Measurements from ENCODE around the gene TUBAL3. TPM values are rescaled to one million over a fixed set of nuclear protein-coding genes. Genes with fewer than 3 reads are reported as not detected.

The TUBAL3 gene
- total RNA-seq, 1 experiment from 2014 or later, result 0.52 TPM

GRCh38 chr10:5434017-5434753, 29.6 kb upstream of the TUBAL3 start:
- ChIA-PET CTCF (interaction anchor here (0.6 to 1.1 kb wide), 8 partner anchors 11 to 471 kb away, joined by 3 to 11 read pairs (median 4); no protein-coding TSS in a partner anchor), POLR2A (ENCODE audit: unreplicated experiment) (interaction anchor here (0.6 to 0.7 kb wide), 4 partner anchors 33 to 583 kb away, joined by 3 to 9 read pairs (median 4); no protein-coding TSS in a partner anchor)
- intact Hi-C loops (cut with micrococcal nuclease; ENCODE audit: unreplicated experiment), result loop anchor here (1.0 to 10.0 kb wide), 7 partner anchors 52 to 971 kb away; no protein-coding TSS in a partner anchor
- Histone ChIP-seq H4K20me1 (ENCODE audit: insufficient read depth) (no peaks in the 10 kb centered on the region), H3F3A (ENCODE audit: insufficient read depth, low read depth) (0 out of 2 replicates have a peak, but pooled peaks cover 3% of the 10 kb centered on the region), H3K9me3 (ENCODE audit: insufficient read depth, low read depth) (no peaks in the 10 kb centered on the region), H3K79me2 (ENCODE audit: low read depth) (peaks cover 17% of the 10 kb centered on the region), H3K36me3 (ENCODE audit: low read depth) (peaks cover 20% of the 10 kb centered on the region), H3K4me3 (no peak overlapping the region), H3K27ac (peak overlapping the region; percentile 43), H3K4me1 (replicated peaks; ENCODE audit: insufficient read depth) (peaks cover 10% of the 10 kb centered on the region; the same call in 1 of the 2 replicates), H2AFZ (no peak overlapping the region), H3K27me3 (ENCODE audit: insufficient read depth, low read depth) (no peaks in the 10 kb centered on the region), H3K9me2 (ENCODE audit: insufficient read depth) (no peaks in the 10 kb centered on the region), H3K4me2 (peak overlapping the region; percentile 44; the same call in 1 of the 2 replicates)
- BruUV-seq (replicated peaks), result no TSS peak
- TF ChIP-seq EZH2 (IDR thresholded peaks at IDR 0.05; ENCODE audit: low read depth) (no peak), CTCF (conservative IDR thresholded peaks at IDR 0.05) (peak; percentile 76)
- DNase-seq, result peak in 1 of 2 experiments; percentile 14

GRCh38 chr10:5433182-5433581, 28.6 kb upstream of the TUBAL3 start:
- no TSS peak for BruUV-seq (replicated peaks)
- Histone ChIP-seq H3K79me2 (ENCODE audit: low read depth) (peaks cover 17% of the 10 kb centered on the region), H3F3A (ENCODE audit: insufficient read depth, low read depth) (0 out of 2 replicates have a peak, but pooled peaks cover 3% of the 10 kb centered on the region), H3K36me3 (ENCODE audit: low read depth) (peaks cover 22% of the 10 kb centered on the region), H3K9me3 (ENCODE audit: insufficient read depth, low read depth) (no peaks in the 10 kb centered on the region), H4K20me1 (ENCODE audit: insufficient read depth) (no peaks in the 10 kb centered on the region), H3K4me3 (no peak overlapping the region), H3K9me2 (ENCODE audit: insufficient read depth) (no peaks in the 10 kb centered on the region), H3K4me1 (replicated peaks; ENCODE audit: insufficient read depth) (peaks cover 10% of the 10 kb centered on the region; the same call in 1 of the 2 replicates), H3K27ac (peak overlapping the region; percentile 43; the same call in 1 of the 2 replicates), H3K27me3 (ENCODE audit: insufficient read depth, low read depth) (no peaks in the 10 kb centered on the region), H2AFZ (no peak overlapping the region), H3K4me2 (no peak overlapping the region)
- ChIA-PET POLR2A (ENCODE audit: unreplicated experiment) (interaction anchor here (0.6 kb wide), 1 partner anchor 422 kb away, joined by 6 read pairs; no protein-coding TSS in a partner anchor), CTCF (interaction anchor here (0.7 to 1.7 kb wide), 3 partner anchors 10 to 583 kb away, joined by 3 to 9 read pairs (median 3); no protein-coding TSS in a partner anchor)
- intact Hi-C loops (cut with micrococcal nuclease; ENCODE audit: unreplicated experiment), result loop anchor here (5.0 to 10.0 kb wide), 4 partner anchors 51 to 972 kb away; no protein-coding TSS in a partner anchor
- TF ChIP-seq CTCF (conservative IDR thresholded peaks at IDR 0.05) (no peak), EZH2 (IDR thresholded peaks at IDR 0.05; ENCODE audit: low read depth) (no peak)
- DNase-seq, result no peak

GRCh38 chr10:5428133-5428532, 23.5 kb upstream of the TUBAL3 start:
- peaks cover 37% of the 10 kb centered on the region for H3K79me2 ChIP-seq (ENCODE audit: low read depth)
- H3K27me3 ChIP-seq (ENCODE audit: insufficient read depth, low read depth), result no peaks in the 10 kb centered on the region
- no peak overlapping the region for H3K27ac ChIP-seq
- H3K4me2 ChIP-seq, result no peak overlapping the region
- no peak for DNase-seq
- intact Hi-C loops (cut with micrococcal nuclease; ENCODE audit: unreplicated experiment), result no loop called here
- BruUV-seq (replicated peaks), result no TSS peak
- no peaks in the 10 kb centered on the region; the same call in 1 of the 2 replicates for H3K4me1 ChIP-seq (replicated peaks; ENCODE audit: insufficient read depth)
- no peaks in the 10 kb centered on the region for H3K9me2 ChIP-seq (ENCODE audit: insufficient read depth)
- no peaks in the 10 kb centered on the region for H4K20me1 ChIP-seq (ENCODE audit: insufficient read depth)
- no peak for TF ChIP-seq EZH2 (IDR thresholded peaks at IDR 0.05; ENCODE audit: low read depth)
- TF ChIP-seq CTCF (conservative IDR thresholded peaks at IDR 0.05), result no peak
- no peak overlapping the region for H2AFZ ChIP-seq
- no peak overlapping the region for H3K4me3 ChIP-seq
- ChIA-PET POLR2A (ENCODE audit: unreplicated experiment) (interaction anchor here (0.7 kb wide), 1 partner anchor 277 kb away, joined by 19 read pairs; no protein-coding TSS in a partner anchor), CTCF (interaction anchor here (0.6 to 0.7 kb wide), 2 partner anchors 127 to 618 kb away, joined by 3 to 9 read pairs; no protein-coding TSS in a partner anchor)
- peaks cover 22% of the 10 kb centered on the region for H3K36me3 ChIP-seq (ENCODE audit: low read depth)
- 0 out of 2 replicates have a peak, but pooled peaks cover 4% of the 10 kb centered on the region for H3F3A ChIP-seq (ENCODE audit: insufficient read depth, low read depth)
- no peaks in the 10 kb centered on the region for H3K9me3 ChIP-seq (ENCODE audit: insufficient read depth, low read depth)
